ENCODE measurements around the gene TM4SF5.

The TM4SF5 gene

DNA sequence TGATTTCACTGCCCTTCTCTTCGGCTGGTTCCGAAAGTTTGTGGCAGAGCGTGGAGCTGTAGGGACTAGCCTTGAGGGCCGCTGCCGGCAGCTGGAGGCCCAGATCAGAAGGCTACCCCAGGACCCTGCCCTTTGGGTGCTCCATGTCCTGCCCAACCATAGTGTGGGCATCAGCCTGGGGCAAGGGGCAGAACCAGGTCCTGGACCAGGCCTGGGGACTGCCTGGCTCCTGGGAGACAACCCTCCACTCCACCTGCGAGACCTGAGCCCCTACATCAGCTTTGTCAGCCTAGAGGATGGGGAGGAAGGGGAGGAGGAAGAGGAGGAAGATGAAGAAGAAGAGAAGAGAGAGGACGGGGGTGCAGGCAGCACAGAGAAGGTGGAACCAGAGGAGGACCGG, 31.1 kb upstream of the TM4SF5 start:
- TF ChIP-seq CTCF (IDR thresholded peaks at IDR 0.05; ENCODE audit: borderline replicate concordance, control extremely low read depth, extremely low read depth, insufficient read depth, missing control alignments) = no peak
- DNase-seq (ENCODE audit: low spot score) = no peak
- in situ Hi-C loops (cut with MboI; ENCODE audit: low sequenced_read_pairs, unreplicated experiment) = no loop called here

- in situ Hi-C loops (cut with MboI; ENCODE audit: low sequenced_read_pairs, unreplicated experiment) = no loop called here
- no peak for TF ChIP-seq CTCF (IDR thresholded peaks at IDR 0.05; ENCODE audit: borderline replicate concordance, control extremely low read depth, extremely low read depth, insufficient read depth, missing control alignments)
- no peak for DNase-seq (ENCODE audit: low spot score)
Measured at GRCh38 chr17:4741544-4741943, 30.1 kb upstream of the TM4SF5 start.

DNA sequence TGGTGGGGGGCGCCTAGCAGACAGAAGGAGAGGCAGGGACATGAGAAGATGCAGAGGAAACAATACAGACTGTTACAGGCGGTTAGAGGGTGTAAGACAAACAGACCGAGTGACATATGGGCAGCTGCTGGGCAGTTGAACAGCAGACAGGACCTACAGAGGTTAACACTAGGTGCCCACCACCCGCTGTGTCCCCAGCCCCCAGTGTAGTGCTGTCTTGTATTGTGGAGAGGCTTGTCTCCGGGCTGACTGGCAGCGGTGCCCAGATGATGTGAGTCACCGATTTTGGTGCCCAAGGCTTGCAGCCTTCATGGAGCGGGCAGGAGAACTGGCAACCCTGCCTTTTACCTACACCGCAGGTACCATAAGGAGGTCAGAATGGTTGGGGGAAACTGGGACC, 29.6 kb upstream of the TM4SF5 start:
- no peak for TF ChIP-seq CTCF (IDR thresholded peaks at IDR 0.05; ENCODE audit: borderline replicate concordance, control extremely low read depth, extremely low read depth, insufficient read depth, missing control alignments)
- in situ Hi-C loops (cut with MboI; ENCODE audit: low sequenced_read_pairs, unreplicated experiment) = no loop called here

GRCh38 chr17:4742629-4743028, 29.1 kb upstream of the TM4SF5 start:
- DNase-seq (ENCODE audit: low spot score) = no peak
- TF ChIP-seq CTCF (IDR thresholded peaks at IDR 0.05; ENCODE audit: borderline replicate concordance, control extremely low read depth, extremely low read depth, insufficient read depth, missing control alignments) = no peak
- in situ Hi-C loops (cut with MboI; ENCODE audit: low sequenced_read_pairs, unreplicated experiment) = no loop called here

More for the DNA sequence above, 29.6 kb upstream of the TM4SF5 start:
- no peak for DNase-seq (ENCODE audit: low spot score)

DNA sequence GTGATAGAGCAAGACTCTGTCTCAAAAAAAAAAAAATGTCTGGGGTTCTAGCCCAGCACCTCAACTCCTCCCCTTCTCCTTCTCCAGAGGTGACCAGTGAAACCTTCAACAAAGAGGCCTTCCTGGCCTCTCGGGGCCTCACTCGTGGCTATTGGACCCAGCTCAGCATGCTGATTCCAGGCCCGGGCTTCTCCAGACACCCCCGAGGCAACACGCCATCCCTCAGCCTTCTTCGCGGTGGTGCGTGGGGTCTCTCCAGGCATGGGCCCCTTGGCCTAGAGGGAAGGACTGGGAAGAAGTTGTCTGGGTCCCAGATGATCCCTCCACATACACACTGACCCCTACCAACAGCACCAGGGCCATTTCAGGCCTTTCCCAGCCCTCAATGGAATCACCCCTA, 28.5 kb upstream of the TM4SF5 start:
- TF ChIP-seq CTCF (IDR thresholded peaks at IDR 0.05; ENCODE audit: borderline replicate concordance, control extremely low read depth, extremely low read depth, insufficient read depth, missing control alignments) = no peak
- no peak for DNase-seq (ENCODE audit: low spot score)
- in situ Hi-C loops (cut with MboI; ENCODE audit: low sequenced_read_pairs, unreplicated experiment) = no loop called here

- in situ Hi-C loops (cut with MboI; ENCODE audit: low sequenced_read_pairs, unreplicated experiment) = no loop called here
- DNase-seq (ENCODE audit: low spot score) = no peak
- no peak for TF ChIP-seq CTCF (IDR thresholded peaks at IDR 0.05; ENCODE audit: borderline replicate concordance, control extremely low read depth, extremely low read depth, insufficient read depth, missing control alignments)
Measured at GRCh38 chr17:4743898-4744297, 27.8 kb upstream of the TM4SF5 start.
